Activated T-cell treated with anti-CD3 and anti-CD28 coated beads, Interleukin-2, amount 50 U/mL, for 72 hours (primary cell): ENCODE results near the gene ST6GALNAC2. TPM values are rescaled to one million over a fixed set of nuclear protein-coding genes. Genes with fewer than 3 reads are reported as not detected.

Experiments used
- ATAC-seq, 2 donors: fragments of 150-1000 bp; cut with Tn5 transposase; replicated peaks in 1 of 2; 2 replicates each; pipeline ENCODE4 v1.10.0; 2021; ENCODE audit warnings: moderate library complexity in 2 of 2, mild to moderate bottlenecking in 1 of 2
- DNase-seq, 2 donors: peaks; one replicate each; pipeline ENCODE4 v3.0.0; 2021 to 2022; ENCODE audit warnings: mixed read lengths in 1 of 2
- H3K27ac Mint-ChIP-seq: one replicate; pipeline ENCODE4 v1.8.0; 2022; ENCODE audit warnings: mild to moderate bottlenecking, moderate library complexity, mixed read lengths
- H3K27me3 Mint-ChIP-seq: one replicate; pipeline ENCODE4 v1.8.0; 2022; ENCODE audit warnings: low read depth, mixed read lengths
- H3K36me3 Mint-ChIP-seq, 2 donors: one replicate each; pipeline ENCODE4 v1.8.0; 2022; ENCODE audit warnings: mixed read lengths in 2 of 2, mild to moderate bottlenecking in 1 of 2; ENCODE audit not compliant: insufficient read depth in 2 of 2
- H3K4me1 Mint-ChIP-seq: one replicate; pipeline ENCODE4 v1.8.0; 2022; ENCODE audit warnings: low read depth, mixed read lengths
- H3K4me3 Mint-ChIP-seq, 2 donors: one replicate each; pipeline ENCODE4 v1.8.0; 2022; ENCODE audit warnings: mild to moderate bottlenecking in 2 of 2, mixed read lengths in 2 of 2, moderate library complexity in 2 of 2
- H3K9me3 Mint-ChIP-seq, 2 donors: one replicate each; pipeline ENCODE4 v1.8.0; 2022; ENCODE audit warnings: mixed read lengths in 2 of 2
- total RNA-seq, 2 donors: library from RNA; stranded (reverse); gene quantifications; one replicate each; pipeline ENCODE4 v1.2.3, GENCODE V29; 2022

Gene ST6GALNAC2
- total RNA-seq, 2 donors from 2014 or later = 1.0 to 1.2 TPM

GRCh38 chr17:76553178-76553908 lies 32.3 kb downstream of the ST6GALNAC2 start:
- no peaks in the 10 kb centered on the region for H3K9me3 Mint-ChIP-seq
- no peak overlapping the region for H3K4me3 Mint-ChIP-seq
- no peaks in the 10 kb centered on the region for H3K27me3 Mint-ChIP-seq
- DNase-seq (no peak), ATAC-seq (no peak)
- peaks cover 37% of the 10 kb centered on the region for H3K4me1 Mint-ChIP-seq
- H3K36me3 Mint-ChIP-seq = peaks cover 10 to 11% of the 10 kb centered on the region in 2 donors
- H3K27ac Mint-ChIP-seq = no peak overlapping the region

GRCh38 chr17:76551685-76552084 lies 34.0 kb downstream of the ST6GALNAC2 start:
- Mint-ChIP-seq H3K9me3 (no peaks in the 10 kb centered on the region), H3K27ac (no peak overlapping the region), H3K36me3 (peaks cover 0 to 2% of the 10 kb centered on the region in 2 donors), H3K4me1 (peaks cover 25% of the 10 kb centered on the region), H3K27me3 (no peaks in the 10 kb centered on the region), H3K4me3 (no peak overlapping the region)
- DNase-seq (no peak), ATAC-seq (no peak)

GRCh38 chr17:76550712-76551615 lies 34.7 kb downstream of the ST6GALNAC2 start:
- Mint-ChIP-seq H3K36me3 (peaks cover 0 to 2% of the 10 kb centered on the region in 2 donors), H3K9me3 (no peaks in the 10 kb centered on the region), H3K27ac (no peak overlapping the region), H3K27me3 (no peaks in the 10 kb centered on the region), H3K4me1 (peaks cover 19% of the 10 kb centered on the region), H3K4me3 (peak overlapping the region in 1 of 2 donors; percentile 60)
- no peak for ATAC-seq
- DNase-seq = no peak

DNA sequence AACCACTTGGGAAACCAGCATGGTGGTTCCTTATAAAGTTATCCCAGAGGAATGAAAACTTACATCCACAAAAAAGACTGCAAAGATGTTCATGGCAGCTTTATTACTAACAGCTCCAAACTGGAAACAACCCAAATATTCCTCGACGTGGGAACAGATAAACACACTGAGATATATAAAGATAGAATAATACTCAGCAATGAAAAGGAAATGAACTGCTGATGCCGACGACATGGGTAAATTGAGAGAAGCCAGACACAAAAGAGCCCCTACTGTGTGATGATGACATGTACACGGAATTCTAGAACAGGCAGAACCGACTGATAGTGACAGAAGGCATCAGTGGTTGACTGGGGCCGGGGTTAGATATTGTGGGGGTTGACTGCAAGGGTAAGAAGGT lies 36.1 kb downstream of the ST6GALNAC2 start:
- Mint-ChIP-seq H3K4me3 (no peak overlapping the region), H3K36me3 (no peaks in the 10 kb centered on the region), H3K9me3 (no peaks in the 10 kb centered on the region), H3K4me1 (peaks cover 9% of the 10 kb centered on the region), H3K27ac (no peak overlapping the region), H3K27me3 (no peaks in the 10 kb centered on the region)
- ATAC-seq = no peak
- DNase-seq = no peak

- Mint-ChIP-seq H3K36me3 (no peaks in the 10 kb centered on the region), H3K27ac (no peak overlapping the region), H3K4me1 (peaks cover 7% of the 10 kb centered on the region), H3K27me3 (no peaks in the 10 kb centered on the region), H3K4me3 (no peak overlapping the region), H3K9me3 (no peaks in the 10 kb centered on the region)
- DNase-seq = no peak
- no peak for ATAC-seq
Measured at GRCh38 chr17:76549215-76549518, 36.5 kb downstream of the ST6GALNAC2 start.

DNA sequence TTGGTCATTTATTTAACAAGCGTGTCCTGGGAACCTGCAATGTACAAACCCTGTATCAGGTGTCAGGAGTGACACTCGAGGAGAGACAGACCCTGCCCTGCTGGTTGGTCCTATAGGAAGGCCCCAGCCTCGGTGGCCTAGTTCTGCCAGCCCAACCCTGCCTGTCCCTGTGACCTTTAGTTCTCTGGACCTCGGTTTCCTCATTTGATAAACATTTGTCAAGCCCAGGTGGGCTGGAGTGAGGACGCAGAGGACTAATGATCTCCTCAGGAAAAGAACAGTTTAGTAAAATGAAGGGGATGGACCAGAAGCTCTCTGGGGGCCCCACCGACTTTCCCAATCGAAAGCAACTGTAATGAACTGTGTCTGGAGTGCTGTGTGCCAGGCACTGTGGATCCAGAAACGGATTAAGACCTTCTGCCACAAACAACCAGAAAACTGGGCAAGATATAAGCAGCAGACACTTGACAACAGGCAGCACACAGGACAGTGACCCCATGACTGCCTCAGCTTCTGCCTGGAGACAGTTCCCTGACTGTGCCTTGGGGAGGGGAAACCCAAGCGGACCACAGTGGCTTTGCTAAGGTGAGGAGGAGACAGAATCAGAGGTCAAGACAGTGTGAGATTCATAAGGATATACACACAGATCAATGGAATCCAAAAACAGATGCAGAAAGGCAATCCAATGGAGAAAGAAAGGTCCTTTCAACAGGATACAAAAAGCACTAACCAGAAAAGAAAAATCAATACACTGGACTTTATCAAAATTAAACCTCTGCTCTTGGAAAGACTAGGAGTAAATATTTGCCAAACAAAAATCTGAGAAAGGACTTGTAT lies 37.1 kb downstream of the ST6GALNAC2 start:
- Mint-ChIP-seq H3K9me3 (no peaks in the 10 kb centered on the region), H3K4me1 (peaks cover 7% of the 10 kb centered on the region), H3K27ac (no peak overlapping the region), H3K36me3 (no peaks in the 10 kb centered on the region), H3K27me3 (no peaks in the 10 kb centered on the region), H3K4me3 (no peak overlapping the region)
- ATAC-seq (no peak), DNase-seq (no peak)

DNA sequence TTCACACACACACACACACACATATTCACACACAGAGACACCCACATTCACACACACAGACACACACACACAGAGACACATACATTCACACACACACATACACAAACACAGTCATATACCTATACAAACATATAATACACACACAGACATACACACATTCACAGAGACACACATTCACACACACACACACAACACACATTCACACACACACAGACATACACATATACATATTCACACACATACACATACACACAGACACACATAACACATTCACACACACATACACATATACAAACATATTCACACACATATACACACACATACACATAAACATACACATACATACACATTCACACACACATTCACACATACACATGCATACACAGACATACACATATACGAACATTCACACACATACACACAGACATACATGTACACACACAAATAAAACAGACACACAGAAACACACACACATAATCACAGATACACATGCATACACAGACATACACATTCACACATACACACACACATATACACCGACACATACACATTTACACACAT lies 37.9 kb downstream of the ST6GALNAC2 start:
- H3K9me3 Mint-ChIP-seq = no peaks in the 10 kb centered on the region
- DNase-seq (no peak), ATAC-seq (no peak)
- no peak overlapping the region for H3K4me3 Mint-ChIP-seq
- peaks cover 3% of the 10 kb centered on the region for H3K27me3 Mint-ChIP-seq
- no peaks in the 10 kb centered on the region for H3K36me3 Mint-ChIP-seq
- peaks cover 7% of the 10 kb centered on the region for H3K4me1 Mint-ChIP-seq
- H3K27ac Mint-ChIP-seq = no peak overlapping the region

GRCh38 chr17:76547183-76547641 lies 38.4 kb downstream of the ST6GALNAC2 start:
- peak; percentile 61 to 66 for DNase-seq
- ATAC-seq = peak; percentile 81 to 82
- no peak overlapping the region for H3K4me3 Mint-ChIP-seq
- peaks cover 7% of the 10 kb centered on the region for H3K4me1 Mint-ChIP-seq
- no peak overlapping the region for H3K27ac Mint-ChIP-seq
- H3K27me3 Mint-ChIP-seq = peaks cover 8% of the 10 kb centered on the region
- no peaks in the 10 kb centered on the region for H3K9me3 Mint-ChIP-seq
- H3K36me3 Mint-ChIP-seq = no peaks in the 10 kb centered on the region

DNA sequence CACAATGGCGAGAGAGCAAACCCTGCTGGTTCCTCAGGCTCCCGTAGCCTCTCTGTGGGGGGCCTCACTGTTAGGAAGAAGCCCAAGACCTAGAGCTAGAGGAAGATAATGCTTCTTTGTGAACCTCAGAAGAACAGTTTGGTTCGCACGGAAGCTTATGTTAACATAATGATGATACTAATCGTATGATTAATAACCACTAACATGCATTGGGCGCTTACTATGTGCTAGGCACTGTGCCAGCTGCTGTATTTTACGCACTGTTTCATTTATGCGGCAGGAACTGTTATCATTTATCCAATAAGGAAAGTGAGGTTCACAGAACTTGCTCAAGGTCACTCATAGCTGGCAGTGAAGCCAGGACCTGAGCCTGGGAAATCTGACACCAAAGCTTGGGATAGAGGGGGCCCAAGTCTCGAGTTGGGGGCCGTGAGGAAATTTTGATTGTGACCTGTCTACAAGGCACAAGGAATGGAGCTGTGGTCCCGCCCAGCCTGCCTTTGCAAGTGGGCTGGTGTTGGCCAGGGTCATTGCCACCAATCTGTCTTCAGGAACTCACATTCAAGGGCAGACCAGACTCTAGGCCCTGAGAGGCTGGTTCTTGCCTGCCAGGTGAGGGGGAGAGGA lies 39.0 kb downstream of the ST6GALNAC2 start:
- Mint-ChIP-seq H3K27ac (no peak overlapping the region), H3K36me3 (no peaks in the 10 kb centered on the region), H3K9me3 (no peaks in the 10 kb centered on the region), H3K4me3 (no peak overlapping the region), H3K4me1 (peaks cover 7% of the 10 kb centered on the region), H3K27me3 (peaks cover 13% of the 10 kb centered on the region)
- ATAC-seq (no peak), DNase-seq (no peak)

DNA sequence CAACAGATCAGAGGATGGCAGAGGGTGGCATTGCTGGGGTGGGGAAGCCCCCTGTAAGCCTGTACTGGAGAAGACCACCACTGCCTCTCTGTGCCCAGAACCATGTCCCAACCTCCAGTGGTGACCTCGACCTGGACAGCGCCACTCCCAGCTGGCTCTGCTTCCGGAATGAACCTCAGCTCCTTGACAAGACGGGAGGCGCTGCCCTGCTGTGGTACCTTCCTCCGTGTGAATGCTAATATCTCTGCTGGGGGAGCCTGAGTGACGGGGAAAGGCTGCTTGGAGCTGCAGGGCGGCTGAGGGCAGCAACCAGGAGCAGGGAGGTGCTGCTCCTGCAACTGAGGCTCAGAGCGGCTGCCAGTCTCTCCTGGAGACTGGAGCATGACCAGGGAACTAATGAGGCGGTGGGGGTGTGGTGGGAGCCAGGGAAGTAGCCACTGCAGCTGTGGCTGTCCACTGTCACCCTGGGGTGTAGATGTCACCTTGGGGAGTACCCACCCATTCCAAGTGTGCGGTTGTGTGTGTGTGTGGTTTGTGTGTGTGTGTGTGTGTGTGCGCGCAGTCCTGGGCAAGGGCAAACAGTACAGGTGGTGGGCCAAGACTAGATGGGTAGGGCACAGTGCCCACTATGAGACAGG lies 39.6 kb downstream of the ST6GALNAC2 start:
- no peaks in the 10 kb centered on the region for H3K36me3 Mint-ChIP-seq
- no peaks in the 10 kb centered on the region for H3K9me3 Mint-ChIP-seq
- DNase-seq (no peak), ATAC-seq (no peak)
- no peak overlapping the region for H3K4me3 Mint-ChIP-seq
- H3K27me3 Mint-ChIP-seq = peaks cover 19% of the 10 kb centered on the region
- peaks cover 6% of the 10 kb centered on the region for H3K4me1 Mint-ChIP-seq
- no peak overlapping the region for H3K27ac Mint-ChIP-seq

DNA sequence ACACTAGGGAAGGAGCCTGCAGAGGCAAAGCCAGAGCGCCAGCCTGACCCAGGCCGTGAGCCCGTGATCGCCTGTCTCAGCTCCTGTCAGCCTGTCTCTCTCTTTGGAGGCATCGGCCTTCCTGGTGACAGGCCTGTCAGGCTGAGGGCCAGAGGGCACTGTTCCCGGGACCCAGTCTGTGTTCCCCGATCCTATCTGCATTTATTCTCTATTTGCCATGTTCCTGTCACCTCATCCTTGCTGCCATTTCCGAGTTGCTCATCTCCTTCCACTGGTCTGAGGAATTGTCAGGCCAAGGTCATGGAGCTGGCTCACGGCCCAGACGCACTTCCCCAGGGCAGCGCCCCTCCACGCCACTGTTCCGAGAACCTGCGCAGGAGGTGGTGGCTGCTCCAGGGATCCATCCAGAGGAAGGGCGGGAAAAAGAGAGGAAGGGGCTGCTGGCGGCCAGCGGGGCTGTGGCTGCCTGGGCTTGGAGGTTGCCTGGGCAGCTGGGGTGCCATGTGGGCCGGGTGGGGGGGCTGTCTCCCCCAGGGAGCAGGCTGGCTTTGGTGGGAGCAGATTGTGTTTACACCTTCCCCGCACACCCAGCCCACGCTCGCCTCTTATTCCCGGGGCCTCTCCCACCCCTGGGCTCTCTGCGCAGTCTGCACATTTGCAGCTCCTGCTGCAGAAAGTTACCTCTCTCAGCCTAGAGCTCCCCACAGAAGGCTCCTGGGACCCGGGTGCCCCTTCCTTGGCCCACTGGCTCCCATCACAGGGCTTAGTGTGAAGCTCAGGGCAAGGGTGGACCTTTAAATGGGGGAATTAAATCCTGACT lies 40.9 kb downstream of the ST6GALNAC2 start:
- ATAC-seq (no peak), DNase-seq (no peak)
- H3K27me3 Mint-ChIP-seq = peaks cover 21% of the 10 kb centered on the region
- no peak overlapping the region for H3K4me3 Mint-ChIP-seq
- no peaks in the 10 kb centered on the region for H3K36me3 Mint-ChIP-seq
- no peaks in the 10 kb centered on the region for H3K4me1 Mint-ChIP-seq
- no peaks in the 10 kb centered on the region for H3K9me3 Mint-ChIP-seq
- H3K27ac Mint-ChIP-seq = no peak overlapping the region
